Activated gamma-delta T cell (primary cell): Measurements from ENCODE around the gene SLC16A1.
A peak's percentile ranks its signal among the peaks of the same experiment; 100 is the strongest.
"Not testable (repeated sequence)": the region's sequence is repeated elsewhere in the genome, so short reads cannot be mapped to it uniquely, and the experiment has no call there.

Source experiments
- DNase-seq: peaks from one replicate; lab custom pipeline; 2025; lab: John Stamatoyannopoulos, UW

SLC16A1 gene

DNA sequence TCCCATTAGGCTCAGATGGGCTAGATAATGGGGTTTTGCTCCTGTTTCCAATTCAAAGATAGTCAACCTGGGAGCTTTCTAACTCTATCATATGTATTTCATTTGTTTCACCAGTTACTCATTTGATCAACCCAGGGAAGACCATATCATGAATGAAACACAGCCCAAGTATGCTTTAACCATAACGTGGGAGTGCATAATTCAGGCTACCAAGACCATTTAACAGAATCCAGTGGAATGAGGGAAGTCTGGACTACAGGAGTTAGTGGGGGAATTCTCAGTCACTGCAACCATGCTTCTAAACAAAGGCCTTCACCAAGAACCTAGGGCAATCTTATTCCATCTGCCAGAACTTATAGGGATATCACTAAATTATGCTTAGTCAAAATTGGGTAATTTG lies 15.0 kb upstream of the SLC16A1 start:
- DNase-seq, result no peak

DNA sequence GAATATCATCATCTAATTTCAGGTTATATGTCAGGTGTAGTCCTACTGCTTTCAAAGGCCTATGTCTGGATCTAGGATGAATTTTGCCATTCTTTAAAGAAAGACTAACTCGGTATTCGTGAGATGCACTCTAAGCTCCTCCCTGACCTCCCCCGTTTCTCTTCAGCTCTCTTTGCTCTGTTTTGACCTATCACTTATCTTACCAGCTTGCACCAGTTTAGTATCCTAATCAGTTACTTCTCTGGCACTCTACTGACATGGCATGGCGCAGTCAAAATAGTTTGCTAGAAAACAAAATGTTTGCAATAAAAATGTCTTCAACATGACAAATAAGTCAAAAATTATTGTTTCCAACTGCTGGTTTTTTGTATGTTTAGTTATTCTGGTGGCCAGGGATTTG lies 8.4 kb upstream of the SLC16A1 start:
- no peak for DNase-seq

DNA sequence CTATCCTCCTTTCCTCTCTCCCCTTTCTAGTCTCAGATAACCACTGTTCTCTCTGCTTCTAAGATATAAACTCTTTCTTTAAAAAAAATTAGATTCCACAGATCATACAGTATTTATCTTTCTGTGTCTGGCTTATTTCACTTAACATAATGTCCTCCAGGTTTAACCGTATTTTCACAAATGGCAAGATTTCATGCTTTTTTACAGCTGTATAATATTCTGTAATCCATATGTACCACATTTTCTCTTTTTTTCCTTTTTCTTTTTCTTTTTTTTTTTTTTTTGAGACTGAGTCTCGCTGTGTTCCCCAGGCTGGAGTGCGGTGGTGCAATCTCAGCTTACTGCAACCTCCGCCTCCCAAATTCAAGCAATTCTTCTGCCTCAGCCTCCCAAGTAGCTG lies 5.1 kb upstream of the SLC16A1 start:
- no peak for DNase-seq

DNA sequence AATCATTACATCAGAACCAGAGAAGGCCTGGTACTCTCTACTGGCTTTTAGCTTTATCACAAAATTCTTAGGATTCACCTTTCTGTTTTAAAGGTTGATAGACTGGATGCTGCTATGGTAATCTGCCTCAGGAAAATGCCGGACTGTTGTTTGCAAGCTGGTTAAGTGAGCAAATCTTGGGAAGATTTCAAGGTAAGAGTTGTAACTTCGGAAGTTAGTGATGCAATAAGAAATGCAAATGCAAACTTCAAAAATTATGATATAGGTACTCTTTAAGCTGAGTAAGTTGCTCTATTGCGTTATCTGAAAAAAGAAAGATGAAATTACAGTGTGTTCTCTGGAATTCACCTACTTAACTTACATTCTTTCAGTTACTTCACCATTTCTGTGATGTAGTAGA lies 4.4 kb upstream of the SLC16A1 start:
- no peak for DNase-seq

DNA sequence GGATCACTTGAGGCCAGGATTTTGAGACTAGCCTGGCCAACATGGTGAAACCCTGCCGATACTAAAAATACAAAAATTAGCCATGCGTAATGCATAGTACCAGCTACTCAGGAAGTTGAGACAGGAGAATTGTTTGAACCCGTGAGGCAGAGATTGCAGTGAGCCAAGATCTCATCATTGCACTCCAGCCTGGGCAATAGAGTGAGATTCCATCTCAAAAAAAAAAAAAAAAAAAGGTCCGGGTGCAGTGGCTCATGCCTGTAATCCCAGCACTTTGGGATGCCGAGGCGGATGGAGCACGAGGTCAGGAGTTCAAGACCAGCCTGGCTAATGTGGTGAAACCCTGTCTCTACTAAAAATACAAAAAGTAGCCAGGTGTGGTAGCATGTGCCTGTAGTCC lies 2.2 kb upstream of the SLC16A1 start:
- not testable (repeated sequence) for DNase-seq

DNA sequence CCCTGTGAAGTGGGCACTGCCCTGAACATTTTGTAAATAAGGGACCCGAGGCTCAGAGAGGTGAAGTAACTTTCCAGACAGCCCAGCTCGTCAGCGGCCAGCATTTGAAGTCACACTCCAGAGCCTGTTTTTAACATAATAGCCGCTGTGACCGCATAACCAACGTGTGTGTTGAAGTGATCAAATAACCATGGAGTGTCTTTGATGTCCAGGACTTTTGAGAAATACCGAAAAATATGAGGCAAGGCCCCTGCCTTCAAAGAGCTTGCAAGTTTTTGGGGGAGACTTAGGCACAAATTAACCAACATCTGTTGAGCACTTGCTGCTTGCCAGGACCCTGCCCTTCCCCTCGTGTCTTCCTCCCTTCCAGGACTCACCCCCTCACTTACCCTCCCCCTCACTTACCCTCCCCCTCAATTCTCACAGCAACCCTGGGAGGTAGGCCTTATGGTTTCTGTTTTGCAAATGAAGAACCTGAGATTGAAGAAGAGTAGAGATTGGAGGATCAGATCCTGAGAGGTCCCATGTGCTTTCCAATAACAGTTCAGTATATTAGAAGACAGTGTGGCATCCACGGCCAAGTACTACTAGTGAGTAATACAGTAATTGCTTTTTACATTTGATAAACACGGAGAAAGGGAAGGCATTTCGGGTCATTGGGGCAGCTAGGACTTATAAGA lies 1.3 kb upstream of the SLC16A1 start:
- DNase-seq, result no peak

DNA sequence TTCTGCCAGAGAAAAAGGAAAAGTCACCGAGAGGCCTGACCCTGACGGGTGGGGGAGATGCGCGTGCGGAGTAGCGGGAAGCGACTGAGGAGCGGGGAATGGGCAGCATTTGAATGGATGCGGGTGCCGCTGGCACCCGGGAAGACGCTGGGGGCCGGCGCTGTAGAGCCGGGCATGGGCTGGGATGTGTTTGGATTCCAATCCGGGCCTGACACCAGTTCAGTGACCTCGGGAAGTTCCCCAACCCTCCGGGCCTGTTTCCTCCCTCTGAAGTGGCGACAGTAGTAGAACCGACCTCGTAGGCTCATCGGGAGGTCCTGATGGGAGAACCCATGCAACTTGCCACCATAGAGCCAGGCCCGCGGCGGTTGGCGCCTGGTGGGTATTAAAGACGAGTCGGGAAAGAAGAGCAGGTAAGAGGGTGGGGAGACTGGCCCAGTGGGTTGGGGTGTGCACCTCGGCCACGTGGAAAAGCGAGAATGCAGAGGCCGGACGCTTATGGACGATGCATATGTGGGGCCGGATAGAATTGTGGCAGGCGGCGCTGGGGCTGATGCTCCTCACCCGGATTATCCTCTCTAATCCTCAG lies 642 bp upstream of the SLC16A1 start:
- DNase-seq, result no peak

DNA sequence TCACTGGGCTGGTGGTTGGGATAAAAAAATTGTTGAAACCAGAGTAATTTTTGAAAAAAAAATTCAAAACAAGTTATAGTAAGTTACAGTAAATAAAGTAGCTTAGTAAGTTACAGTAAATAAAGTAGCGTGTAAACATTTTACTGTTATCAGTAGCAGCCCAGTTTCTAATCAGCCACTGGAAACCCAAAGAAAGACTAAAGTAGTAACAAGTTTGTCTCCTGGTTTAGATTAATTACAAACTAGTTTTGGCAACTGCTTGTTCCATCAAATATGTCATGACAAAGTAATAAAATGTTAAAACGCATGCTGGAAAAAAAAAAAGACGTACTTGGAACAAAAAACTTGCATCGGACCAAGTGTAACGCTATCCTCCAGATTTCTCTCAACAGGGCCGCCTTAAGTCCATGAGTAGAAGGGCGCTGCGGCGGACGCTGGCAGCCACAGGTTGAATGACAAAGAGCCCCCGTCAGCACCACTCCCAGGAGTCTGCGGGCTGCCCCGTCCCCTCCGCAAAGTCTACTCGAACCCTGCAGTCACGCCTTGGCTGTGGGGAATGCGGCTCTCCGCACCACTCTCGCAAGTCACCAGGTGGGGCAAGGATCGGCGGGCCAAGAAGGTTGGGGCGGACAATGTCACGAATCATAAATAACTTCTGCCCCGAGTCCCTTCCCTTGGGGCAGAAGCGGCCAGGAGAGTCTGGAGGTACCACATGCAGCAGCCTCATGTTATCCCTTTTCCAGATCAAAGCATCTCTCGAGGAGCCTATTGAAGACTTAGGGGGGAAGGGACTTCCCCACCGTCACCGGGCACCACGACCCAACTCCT lies 837 bp downstream of the SLC16A1 start:
- DNase-seq, result peak; percentile 32

DNA sequence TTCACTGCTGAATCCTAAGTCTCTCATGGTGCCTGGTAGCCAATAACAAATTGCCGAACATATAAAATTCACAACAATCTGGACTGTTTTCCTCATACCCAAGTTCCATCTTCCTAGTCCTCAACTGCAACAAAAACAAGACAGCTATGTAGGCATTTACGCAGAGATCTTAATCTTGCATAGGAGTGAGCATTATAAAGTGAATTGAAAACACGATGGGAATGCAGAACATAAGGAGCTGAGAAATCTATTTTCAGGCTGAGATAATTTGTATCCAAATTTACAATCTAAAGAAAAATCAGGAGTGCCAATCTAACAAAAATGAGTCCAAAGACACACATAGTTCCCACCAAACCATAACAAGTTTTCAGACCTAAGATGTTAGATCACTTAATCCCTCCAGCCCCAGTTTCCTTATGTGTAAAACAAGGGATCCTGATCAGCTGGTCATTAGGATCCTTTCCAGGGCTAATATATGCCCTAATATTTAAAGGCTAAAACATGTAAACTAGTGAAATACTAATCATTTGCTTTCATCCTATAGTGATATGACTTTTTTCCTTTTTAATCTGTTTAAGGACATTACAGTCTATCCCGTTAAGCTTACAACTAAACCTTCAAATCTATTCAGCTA lies 1.9 kb downstream of the SLC16A1 start:
- DNase-seq, result no peak

DNA sequence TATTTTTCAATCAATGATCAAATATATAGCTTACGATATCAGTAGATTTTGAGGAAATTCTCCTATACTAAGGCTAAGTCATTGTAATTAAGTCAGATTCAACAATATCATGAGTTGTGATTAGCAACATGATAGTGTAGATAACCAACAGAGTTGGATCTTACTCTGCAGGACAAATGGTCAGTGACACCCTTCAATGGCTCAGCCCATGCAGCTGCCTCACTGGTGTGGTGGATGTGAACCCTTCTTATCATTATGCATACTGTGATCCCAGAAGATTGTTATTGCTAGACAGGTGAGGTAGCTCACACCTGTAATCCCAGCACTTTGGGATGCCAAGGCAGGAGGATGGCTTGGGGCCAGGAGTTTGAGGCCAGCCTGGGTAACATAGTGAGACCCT lies 5.6 kb downstream of the SLC16A1 start:
- DNase-seq, result no peak

DNA sequence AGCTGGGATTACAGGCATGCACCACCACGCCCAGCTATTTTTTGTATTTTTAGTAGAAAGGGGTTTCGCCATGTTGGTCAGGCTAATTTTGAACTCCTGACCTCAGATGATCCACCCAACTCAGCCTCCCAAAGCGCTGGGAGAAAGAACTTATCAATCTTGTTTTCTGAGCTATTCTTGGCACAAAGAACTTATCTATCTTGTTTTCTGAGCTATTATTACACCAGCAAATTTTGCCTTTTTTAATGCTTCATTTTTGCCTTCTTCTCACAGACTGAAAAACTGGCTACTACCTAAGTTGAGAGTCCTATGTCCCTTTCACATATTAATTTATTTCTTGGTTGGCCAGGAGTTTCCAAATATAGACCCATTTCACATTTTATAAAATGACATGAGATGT lies 9.3 kb downstream of the SLC16A1 start:
- no peak for DNase-seq

DNA sequence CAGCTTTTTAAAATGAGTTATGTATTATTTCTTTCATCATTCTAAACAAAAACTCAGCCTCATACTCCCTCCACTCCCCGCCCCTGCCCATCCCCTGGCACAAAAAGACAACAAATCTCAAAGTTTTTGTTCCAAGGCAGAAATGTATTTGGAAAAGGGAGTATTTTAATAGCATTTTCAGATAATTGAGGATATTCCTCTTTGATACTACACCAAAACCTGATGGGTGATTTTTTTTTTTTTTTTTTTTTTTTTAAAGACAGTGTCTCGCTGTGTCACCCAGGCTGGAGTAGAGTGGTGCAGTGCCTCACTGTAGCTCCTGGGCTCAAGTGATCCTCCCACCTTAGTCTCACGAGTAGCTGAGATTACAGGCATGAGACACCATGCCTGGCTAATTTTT lies 16.2 kb downstream of the SLC16A1 start:
- DNase-seq, result no peak

DNA sequence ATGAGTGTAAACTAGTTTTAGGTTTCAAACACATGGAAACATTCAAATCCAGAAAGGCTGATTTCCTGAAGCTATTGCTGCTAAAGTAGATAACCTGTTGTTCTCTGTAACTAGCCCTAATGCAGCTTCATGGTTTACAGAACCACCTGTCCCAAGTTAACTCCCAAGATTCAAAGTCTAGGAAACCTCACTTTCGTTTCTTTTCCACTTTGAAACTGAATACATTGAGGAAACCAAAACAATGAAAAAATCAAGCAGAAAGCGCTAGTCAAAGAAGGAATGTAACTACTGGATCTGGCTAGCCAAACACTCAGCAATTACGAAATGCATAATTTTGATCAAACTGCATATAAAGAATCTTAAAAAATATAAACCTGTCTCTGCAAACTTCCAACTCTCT lies 17.8 kb downstream of the SLC16A1 start:
- no peak for DNase-seq

DNA sequence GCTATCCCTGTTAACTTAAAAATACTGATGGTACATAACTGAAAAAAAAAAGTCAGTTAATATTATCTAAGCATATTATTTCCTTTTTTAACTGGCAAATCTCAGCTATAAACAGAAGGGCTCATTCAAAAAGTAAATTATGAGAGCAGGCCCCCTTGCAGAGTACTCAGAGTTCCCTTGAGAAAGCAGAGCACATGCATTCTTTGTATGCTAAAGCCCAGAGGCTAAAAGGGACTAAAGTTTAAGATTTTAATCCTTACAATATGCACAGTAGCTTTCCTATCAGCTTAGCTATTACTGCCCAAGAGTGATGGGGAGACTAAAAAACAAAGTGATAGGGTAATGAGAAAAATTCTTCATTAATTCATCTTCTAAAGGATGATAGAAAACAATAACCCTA lies 18.5 kb downstream of the SLC16A1 start:
- no peak for DNase-seq

DNA sequence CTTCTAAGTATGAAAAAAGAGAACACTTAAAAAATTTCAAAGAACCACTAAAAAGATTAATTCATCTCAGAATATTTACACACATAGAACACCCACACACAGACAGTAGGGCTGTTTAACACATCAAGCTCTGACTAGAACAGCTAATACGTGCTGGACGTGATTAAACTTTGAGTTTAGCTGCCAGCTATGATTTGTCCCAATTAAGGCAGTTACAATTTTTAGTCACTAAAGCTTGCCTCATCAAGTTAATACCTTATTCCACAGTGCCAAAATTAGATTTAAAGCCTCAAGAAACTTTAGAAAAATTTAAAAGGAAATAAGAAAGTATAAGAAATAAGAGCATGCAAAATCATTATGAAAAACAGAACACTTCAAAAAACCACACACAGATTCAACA lies 18.9 kb downstream of the SLC16A1 start:
- DNase-seq, result no peak

DNA sequence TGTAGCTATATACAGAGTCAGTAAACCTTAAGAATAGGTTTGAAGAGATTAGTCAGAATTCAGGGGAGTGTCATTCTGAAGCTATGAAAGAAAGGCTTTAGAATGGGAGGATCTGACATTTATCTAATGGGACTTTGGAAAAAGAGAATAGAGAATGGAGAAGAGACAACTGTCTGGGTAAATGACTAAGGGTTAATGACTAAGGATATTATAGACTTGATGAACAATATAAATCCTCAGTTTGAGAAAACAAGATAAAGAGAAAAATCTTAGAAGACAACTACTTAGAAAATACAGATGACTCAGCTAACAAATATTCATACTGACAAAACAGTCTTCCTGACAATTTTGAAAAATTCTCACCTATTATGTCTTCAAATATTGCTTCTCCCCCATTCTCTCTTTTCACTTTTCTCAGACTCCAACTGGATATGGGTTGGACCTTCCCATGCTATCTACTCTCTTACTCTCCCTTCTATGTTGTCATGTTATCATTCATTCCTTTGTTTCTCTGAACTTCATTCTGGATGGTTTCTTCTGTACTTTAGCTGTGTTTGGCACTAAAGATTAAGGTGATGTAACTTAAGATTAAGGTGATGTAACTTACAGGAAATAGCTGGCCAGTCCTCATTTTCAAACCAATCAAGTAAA lies 20.4 kb downstream of the SLC16A1 start:
- no peak for DNase-seq

DNA sequence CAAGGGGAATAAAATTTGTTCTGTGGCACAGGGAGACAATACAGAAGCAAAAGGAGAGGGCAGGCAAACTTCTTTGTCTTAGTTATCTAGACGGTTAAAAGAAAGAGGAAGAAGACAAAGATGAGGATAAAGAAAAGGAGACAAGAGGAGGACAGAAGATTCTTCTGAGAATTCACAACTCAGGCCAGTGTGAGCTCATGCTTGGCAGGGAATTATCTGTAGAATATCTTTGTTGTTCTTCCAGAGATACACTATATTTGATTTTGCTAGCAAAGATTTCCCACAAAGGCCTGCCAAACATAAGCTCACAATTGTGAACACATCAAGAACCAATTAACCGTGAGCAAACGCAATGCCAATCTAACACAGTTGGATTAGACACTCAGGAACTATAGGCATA lies 21.4 kb downstream of the SLC16A1 start:
- DNase-seq, result no peak

DNA sequence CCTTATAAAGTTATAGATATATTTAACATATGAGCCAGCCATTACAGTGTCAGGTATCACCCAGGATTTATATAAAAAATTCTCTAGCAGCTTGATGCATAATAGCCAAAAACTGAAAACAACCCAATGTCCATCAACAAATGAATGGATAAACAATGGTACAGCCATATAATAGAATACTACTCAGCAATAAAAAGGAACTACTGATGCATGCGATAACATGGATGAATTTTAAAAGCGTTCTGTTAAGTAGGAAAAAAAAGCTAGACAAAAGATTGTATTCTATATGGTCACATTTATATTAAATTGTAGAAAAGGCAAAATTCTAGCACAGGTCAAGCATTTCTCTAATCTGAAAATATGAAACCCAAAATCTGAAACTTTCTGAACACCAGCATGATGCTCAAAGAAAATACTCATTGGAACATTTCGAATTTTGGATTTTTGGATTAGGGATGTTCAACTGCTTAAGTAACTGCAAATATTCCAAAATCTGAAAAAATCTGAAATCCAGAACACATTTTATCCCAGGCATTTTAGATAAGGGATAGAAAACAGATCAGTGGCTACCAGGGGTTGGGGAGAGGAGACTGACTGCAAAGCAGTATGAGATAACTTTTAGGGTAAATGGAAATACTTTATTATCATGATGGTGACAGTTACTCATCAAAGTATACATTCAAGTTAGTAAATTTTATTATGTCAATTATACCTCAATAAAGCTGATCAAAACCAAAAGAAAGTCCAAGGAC lies 22.0 kb downstream of the SLC16A1 start:
- no peak for DNase-seq

DNA sequence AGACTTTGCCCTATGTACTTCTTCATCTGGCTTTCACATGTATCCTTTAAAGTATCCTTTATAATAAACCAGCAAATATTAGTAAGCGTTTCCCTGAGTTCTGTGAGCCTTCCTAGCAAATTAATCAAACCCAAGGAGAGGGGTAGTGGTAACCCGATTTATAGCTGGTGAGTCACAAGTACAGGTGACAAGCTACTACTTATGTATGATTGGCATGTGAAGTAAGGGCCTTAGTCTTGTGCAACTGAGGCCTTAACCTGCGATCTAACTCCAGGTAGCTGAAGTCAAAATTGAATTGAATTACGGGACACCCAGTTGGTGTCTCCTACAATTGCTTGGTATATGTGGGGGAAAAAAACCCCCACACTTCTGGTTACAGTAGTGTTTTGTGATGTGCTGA lies 26.0 kb downstream of the SLC16A1 start:
- no peak for DNase-seq

DNA sequence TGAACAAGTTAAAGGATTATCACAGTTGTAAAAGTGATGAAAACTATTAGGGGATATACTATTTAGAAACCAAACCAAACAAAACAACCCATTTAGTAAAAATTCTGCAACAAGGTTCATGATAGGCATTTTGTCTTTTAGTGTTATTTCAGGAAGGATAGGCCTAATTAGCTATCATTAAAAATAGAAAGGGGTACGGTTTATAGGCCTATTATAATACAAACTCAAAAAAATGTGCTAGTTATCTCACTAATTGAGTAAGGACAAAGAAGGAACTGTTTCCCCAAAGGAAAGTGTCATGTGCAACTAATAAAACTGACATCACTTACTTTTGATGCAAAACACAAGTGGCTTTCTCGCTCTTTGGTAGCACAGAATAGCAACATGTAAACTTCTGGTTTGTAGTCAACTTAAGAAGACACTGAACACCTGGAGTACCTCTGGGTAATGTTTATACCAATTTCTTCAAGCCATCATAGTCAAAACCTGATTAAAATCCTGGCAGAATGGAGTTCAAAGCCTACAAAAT lies 28.5 kb downstream of the SLC16A1 start:
- DNase-seq, result no peak

DNA sequence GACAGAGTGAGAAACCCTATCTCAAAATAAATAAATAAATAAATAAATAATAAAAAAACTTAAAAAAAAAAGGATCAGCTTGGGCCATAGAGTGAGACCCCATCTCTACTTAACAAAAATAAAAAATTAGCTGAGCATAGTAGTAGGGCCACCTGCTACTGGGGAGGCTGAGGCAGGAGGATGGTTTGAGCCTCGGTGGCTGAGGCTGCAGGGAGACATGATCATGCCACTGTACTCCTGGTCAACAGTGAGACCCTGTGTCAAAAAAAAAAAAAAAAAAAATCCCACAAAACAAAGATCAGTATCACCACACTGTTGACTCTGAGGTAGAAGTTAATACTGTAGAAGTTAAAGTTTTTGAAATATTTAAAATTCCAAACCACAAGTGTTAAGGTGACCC lies 29.1 kb downstream of the SLC16A1 start:
- DNase-seq, result no peak
